NCI-H1092 (cell line): ENCODE measurements around the gene HDHD3.
A peak's percentile ranks its signal among the peaks of the same experiment; 100 is the strongest.
"Not testable (repeated sequence)": the region's sequence is repeated elsewhere in the genome, so short reads cannot be mapped to it uniquely, and the experiment has no call there.

Experiments
- DNase-seq: peaks from one replicate; lab custom pipeline; 2025; lab: John Stamatoyannopoulos, UW

The HDHD3 gene

GRCh38 chr9:113376634-113377567 is at the start of gene HDHD3:
HDHD3 (minus strand) TSS chr9:113376986; CDS start chr9:113374354, 2,632 bp downstream.
- DNase-seq = peak; percentile 75

DNA sequence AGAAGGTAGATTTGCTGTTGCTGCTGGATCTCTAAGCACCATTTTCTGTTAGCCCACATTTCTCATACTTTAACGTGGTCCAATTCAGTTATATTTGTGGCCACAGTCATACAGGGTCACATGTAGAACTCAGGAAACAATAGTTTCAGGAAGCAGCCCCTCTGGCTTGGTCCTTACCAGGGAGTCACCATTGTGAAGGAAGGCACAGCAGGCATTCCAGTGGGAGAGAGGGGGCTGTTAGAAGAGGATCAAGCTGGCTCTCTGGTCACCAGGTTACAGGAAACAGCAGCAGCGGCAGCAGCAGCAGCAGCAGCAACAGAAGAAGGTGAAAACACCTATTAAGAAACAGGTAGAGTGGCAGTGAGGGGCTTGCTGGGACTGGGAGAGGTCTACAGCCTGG is 48.3 kb upstream of the HDHD3 start:
- DNase-seq = no peak

- DNase-seq = no peak
Measured at GRCh38 chr9:113421726-113422125, 44.9 kb upstream of the HDHD3 start.

GRCh38 chr9:113417370-113417769 is 40.6 kb upstream of the HDHD3 start:
- DNase-seq = no peak

DNA sequence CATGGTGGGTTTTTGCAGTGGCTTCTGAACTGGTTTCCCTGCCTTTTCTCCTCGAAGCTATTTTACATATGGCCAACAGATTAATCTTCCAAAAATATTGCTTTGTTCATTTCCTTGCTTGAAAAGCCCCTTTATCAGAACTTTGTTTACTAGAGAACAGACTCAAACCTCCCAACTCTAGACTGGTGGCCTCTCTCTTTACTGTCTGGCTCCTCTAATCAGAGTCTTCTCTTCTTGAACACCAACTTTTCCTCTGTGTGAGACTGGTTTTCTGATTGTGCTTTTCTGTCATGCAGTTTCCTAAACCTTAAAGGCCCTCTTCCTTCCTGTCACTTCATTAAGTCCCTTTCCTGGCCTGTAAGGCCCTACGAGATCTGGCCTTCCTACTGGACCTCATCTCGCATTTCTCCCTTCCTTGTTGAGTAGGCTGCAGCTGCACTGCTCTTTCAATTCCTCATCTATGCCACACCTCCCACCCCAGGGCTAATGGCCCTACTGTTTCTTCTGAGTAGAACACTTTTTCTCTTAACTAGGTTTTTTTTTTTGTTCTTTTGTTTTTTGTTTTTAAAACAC is 39.4 kb upstream of the HDHD3 start:
- no peak for DNase-seq

GRCh38 chr9:113410207-113410864 is 33.5 kb upstream of the HDHD3 start, which contains the start of the genes C9orf43 and POLE3:
C9orf43 (plus strand) TSS chr9:113410747; CDS start chr9:113413494, 2,747 bp downstream.
POLE3 (minus strand) TSS chr9:113410675; CDS start chr9:113410293, 382 bp downstream.
- peak; percentile 93 for DNase-seq

DNA sequence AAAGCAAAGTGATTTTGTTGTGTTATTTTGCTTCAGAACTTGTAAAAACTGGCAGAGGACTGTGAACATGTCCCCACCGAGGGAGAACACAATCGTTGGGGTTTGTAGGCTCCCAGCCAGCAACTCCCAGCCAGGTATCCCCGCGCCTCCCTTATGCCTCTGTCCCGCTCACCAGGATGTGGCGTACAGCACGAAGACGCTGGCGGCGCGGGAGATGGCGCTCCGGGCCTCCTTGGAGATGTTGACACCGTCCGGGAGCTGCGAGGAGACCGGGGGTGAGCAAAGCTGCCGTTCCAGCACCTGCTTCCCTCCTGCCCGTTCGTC is 33.1 kb upstream of the HDHD3 start:
- no peak for DNase-seq

DNA sequence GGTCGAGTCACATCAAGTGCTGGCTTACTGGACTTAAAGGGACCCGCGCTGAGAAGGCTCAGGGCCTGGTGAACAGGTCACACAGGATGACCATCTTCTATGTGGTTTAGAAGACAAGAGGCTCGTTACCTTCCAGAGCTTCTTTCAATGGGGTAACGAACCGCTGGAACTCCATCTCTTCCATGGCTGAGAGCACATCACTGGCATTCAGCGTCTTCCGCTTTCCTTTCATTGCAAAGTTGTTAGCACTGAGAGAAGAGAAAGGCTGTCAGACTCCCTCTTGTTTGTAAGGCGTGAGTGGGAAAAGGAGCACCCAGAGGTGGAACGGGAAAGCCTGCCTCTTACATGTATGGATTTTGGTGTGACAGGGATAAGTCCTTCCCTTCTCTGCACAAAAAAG is 32.7 kb upstream of the HDHD3 start:
- no peak for DNase-seq

- DNase-seq = not testable (repeated sequence)
Measured at GRCh38 chr9:113406873-113407511, 30.2 kb upstream of the HDHD3 start.

DNA sequence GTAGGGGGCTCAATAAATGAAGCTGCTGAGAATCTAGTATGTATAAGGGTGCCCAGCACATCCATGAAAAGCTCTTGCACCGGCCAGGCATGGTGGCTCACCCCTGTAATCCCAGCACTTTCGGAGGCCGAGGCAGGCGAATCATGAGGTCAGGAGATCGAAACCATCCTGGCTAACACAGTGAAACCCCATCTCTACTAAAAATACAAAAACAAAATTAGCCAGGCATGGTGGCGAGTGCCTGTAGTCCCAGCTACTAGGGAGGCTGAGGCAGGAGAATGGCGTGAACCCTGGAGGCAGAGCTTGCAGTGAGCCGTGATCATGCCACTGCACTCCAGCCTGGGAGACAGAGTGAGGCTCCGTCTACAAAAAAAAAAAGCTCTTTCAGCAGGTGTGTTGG is 29.6 kb upstream of the HDHD3 start:
- not testable (repeated sequence) for DNase-seq

GRCh38 chr9:113403646-113404045 is 26.9 kb upstream of the HDHD3 start:
- no peak for DNase-seq

DNA sequence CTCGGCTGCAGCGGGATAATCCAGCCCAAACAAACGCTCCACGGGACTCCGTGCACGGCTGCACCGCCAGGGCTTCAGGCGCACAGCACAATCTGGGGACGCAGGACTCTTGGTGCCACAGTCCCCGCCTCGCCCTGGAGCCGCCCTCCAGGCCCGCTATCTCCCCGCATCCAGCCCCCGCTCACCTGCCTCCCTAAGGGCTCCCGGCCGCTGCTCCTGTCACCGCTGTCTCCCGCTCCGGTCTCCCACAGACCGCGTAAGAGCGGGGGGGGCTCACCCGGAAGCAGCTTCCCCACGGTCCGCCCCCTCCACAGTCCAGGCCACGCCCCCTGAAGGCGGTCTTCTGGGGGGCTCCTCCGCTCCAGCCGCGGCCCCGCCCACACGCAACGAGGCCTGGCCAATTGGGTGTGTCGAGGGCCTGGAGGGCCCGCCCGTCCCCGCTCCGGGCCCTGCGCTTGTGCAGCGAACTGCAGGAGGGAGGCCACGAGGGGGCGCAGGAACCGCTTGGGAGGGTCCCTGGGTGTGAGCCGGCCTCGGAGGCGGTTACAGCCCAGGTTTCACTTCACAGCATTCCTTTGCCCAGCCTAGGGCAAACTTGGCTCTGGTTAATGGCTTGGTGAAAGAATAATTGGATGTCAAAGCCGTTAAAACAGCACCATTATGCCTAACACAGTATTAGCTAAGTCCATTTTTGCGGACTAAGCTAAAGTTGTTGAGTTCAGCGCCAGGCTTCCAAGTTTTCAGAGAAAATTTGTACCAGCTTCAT is 24.4 kb upstream of the HDHD3 start, which contains the start of gene ALAD:
ALAD (minus strand) TSS at position 258 of the 766 bp plus-strand sequence. CDS start 7,725 bp downstream, outside the sequence.
- DNase-seq = peak; percentile 98

GRCh38 chr9:113399646-113400200 is 22.9 kb upstream of the HDHD3 start:
- DNase-seq = no peak

GRCh38 chr9:113398796-113399195 is 22.0 kb upstream of the HDHD3 start:
- no peak for DNase-seq

DNA sequence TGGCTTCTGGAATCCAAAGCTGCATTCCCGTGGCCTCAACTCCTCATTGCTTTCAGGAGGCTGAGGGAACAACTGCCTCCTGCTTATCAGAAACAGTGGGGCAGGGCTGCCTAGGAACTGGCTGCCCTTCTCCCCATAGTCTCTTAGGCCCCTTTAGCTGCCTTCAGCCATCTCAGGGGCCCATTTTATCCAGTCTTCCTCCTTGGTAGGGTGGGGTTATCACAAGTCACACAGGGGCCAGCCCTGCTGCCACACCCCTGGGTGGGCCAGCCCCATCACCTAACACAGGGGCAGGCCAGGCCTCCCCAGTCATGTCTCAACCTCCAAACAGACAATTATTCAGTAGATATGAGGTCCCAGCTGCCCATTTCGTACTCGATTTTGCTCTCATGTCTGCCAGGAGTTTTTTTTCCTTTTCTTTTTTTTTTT is 20.4 kb upstream of the HDHD3 start:
- no peak for DNase-seq

DNA sequence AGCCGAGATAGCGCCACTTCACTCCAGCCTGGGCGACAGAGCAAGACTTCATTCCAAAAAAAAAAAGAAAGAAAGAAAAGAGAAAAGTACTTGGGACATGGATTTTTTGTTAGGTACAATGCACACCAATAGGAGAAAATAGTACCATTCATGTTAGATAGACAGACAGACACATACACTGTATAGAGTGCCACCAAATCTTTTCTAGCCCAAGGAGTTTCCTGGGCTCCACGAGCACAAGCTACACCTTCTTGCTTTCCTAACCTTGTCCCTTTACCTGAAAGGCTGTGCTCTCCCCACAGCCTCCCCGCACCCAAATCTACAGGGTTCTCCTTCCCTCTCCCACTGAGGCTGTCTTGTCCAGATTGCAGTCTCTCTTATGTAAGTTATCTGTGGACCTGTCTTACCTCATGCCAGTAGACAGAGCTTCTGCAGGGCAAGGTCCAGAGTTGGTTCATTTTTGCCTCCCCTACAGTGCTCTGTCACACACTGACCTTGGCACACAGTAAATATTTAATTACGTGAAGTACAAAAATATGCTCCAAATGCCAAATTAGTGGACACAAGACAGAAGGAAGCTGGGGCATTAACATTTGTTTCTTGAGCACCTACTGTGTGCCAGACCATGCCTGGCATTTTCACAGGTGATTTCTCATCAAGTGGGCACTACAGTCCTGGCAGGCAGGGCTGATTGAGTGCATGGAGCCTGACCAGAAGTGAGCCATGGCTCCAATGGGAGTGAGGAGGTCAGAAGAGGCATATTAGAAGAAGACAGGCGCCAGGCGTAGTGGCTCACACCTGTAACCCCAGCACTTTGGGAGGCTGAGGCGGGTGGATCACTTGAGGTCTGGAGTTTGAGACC is 18.4 kb upstream of the HDHD3 start:
- DNase-seq = no peak

DNA sequence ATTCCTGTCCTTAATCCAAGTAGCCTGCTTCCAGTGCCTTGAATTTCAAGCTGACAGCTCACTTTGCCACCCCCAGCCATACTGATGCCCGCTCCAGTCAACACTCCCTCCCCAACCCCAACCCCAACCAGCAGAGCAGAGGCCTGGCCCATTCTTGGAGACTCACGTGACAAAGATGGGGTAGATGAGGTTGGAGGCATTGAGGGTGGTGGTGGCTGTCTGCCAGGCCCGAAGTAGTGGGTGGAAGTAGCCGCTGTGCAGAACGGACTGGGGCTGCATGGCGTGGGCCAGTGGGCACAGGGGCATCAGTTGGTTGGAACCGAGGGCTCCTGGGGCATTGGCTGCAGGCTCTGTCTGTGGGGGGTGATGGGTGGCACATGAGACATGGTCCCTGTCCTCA is 16.5 kb upstream of the HDHD3 start:
- no peak for DNase-seq

DNA sequence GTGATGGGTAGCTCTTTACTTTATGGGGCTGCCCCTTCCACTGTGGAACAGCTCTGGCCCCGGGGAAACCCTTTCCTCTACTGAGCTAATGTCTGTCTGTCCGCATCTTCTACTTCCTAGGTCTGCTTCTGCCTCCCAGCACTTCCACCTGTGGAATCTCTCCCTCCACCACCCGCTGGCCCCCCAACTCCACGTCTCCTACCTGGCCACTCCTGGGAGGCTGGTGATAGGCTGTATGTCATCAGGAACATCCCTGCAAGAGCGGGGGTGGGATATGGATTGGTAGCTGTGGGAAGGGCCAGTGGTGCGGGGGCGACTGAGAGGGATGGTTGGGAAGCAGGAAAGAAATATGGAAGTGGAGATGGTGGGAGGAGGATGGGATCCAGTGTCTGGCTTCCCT is 15.1 kb upstream of the HDHD3 start:
- DNase-seq = no peak

DNA sequence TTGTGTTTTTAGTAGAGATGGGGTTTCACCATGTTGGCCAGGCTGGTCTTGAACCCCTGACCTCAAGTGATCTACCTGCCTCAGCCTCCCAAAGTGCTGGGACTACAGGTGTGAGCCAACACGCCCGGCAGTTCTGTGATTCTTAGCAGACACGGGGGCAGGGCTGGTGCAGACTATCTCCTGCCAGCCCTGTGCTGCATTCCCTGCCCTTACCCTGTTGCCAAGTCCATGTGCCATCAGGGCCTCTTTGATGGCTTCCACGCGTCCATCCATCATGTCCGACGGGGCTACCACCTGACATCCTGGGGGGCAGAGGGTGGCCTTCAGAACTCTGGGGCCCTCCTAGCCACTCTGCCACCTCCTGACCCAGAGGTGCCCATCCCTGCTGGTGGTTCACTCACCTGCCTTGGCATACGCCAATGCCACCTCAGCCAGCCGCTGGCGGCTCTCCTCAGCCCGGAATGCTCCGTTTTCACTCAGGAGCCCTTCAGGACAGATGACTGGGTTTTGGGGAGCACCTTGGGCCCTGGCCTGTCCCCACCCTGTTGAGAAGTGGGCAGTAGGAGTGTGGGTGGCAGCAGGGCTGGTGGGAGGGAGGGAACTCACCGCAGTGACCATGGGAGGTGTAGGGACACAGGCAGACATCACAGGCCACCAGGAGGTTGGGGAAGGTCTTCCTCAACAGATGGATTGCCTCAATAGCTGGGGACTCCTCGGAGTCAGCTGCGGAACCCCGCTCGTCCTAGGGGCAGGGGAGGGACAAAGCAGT is 13.6 kb upstream of the HDHD3 start:
- DNase-seq = no peak
